HuH-7 (cell line): ENCODE results near the gene CS.

ENCODE experiments used
- DNase-seq: peaks from one replicate; pipeline ENCODE4 v3.0.0; 2011; ENCODE audit warnings: low spot score

The CS gene

GRCh38 chr12:56244494-56244893 lies 55.6 kb downstream of the CS start:
- DNase-seq, result no peak

GRCh38 chr12:56243731-56244181 lies 56.4 kb downstream of the CS start:
- no peak for DNase-seq

GRCh38 chr12:56242986-56243385 lies 57.1 kb downstream of the CS start:
- no peak for DNase-seq

GRCh38 chr12:56241424-56242303 lies 58.5 kb downstream of the CS start:
- no peak for DNase-seq

DNA sequence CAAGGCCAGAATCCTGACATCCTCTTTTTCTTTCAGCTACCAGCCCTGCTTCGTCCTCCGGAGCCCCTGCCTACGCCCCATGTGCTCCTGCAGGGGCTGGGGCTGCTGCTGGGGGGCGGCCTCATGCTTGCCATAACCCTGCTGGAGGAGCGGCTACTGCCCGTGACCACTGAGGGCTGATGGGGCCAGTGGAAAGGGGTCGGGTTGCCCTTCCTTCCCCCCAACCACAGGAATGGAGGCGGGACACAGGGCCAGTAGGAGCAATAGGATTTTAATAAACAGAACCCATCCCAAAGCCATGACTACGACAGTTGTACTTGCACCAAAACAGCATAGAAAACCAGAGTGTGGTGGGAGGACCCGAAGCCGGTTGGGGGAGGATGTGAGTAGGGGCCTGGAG lies 62.6 kb downstream of the CS start:
- DNase-seq, result no peak

- DNase-seq, result no peak
These were observed 63.1 kb downstream of the CS start for GRCh38 chr12:56236985-56237384.

GRCh38 chr12:56236091-56236490 lies 64.0 kb downstream of the CS start:
- DNase-seq, result no peak

DNA sequence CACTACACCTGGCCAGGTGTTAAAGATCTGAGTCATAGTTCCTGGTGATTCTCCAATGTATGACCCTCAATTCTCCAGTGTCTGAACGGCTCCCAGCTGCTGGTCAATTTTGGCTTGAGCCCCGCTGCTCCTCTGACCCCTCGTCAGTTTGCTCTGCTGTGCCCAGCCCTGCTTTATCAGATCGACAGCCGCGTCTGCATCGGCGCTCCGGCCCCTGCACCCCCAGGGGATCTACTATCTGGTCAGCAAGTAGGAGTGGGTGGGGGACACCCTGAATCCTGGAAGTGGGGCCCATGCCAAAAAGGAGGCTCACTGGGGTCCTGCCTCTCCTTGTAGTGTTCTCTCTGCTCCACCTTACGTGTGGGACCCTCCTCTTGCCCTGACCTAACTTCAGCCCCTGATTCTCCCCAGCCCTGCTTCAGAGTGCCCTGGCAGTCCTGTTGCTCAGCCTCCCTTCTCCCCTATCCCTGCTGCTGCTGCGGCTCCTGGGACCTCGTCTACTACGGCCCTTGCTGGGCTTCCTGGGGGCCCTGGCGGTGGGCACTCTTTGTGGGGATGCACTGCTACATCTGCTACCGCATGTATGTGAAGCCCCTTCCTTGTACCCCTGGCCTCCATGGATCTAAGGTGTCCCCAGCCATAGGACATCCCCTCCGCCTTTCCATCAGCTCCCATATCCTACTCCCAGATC lies 65.2 kb downstream of the CS start:
- no peak for DNase-seq

- DNase-seq, result no peak
These were observed 68.9 kb downstream of the CS start for GRCh38 chr12:56231184-56231582.

- peak; percentile 96 for DNase-seq
These were observed 69.5 kb downstream of the CS start for GRCh38 chr12:56230432-56231183.

GRCh38 chr12:56229916-56230431 lies 70.2 kb downstream of the CS start, which contains the start of gene SLC39A5:
Gene SLC39A5, plus strand, starts transcription at chr12:56230051. Its CDS starts 1,224 bp downstream, at chr12:56231275.
- DNase-seq, result no peak

- DNase-seq, result no peak
These were observed 71.0 kb downstream of the CS start for GRCh38 chr12:56229082-56229481.

- no peak for DNase-seq
These were observed 75.2 kb downstream of the CS start for GRCh38 chr12:56224954-56225353.

GRCh38 chr12:56224102-56224701 lies 75.9 kb downstream of the CS start, which contains the start of gene NABP2:
Gene NABP2, plus strand, starts transcription at chr12:56224342. Its CDS starts 515 bp downstream, at chr12:56224857.
- DNase-seq, result peak; percentile 100

- DNase-seq, result no peak
These were observed 76.5 kb downstream of the CS start for GRCh38 chr12:56223571-56224101.

DNA sequence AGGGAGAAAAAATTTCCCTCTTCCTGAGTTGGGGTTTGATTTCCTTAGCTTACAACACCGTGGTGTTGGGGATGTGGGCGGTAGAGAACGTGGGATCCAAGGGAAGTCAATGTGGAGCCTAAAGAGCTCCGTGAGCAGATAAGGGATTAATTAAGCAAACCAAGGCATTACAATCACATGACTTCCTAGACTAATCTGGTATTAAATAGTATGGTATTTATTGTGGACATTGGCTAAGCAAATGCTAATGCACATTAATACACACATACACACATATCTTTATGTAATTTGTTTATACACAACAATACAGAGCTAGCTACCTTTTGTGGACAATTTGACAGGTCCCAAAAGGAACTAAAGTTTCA lies 77.6 kb downstream of the CS start:
- no peak for DNase-seq

DNA sequence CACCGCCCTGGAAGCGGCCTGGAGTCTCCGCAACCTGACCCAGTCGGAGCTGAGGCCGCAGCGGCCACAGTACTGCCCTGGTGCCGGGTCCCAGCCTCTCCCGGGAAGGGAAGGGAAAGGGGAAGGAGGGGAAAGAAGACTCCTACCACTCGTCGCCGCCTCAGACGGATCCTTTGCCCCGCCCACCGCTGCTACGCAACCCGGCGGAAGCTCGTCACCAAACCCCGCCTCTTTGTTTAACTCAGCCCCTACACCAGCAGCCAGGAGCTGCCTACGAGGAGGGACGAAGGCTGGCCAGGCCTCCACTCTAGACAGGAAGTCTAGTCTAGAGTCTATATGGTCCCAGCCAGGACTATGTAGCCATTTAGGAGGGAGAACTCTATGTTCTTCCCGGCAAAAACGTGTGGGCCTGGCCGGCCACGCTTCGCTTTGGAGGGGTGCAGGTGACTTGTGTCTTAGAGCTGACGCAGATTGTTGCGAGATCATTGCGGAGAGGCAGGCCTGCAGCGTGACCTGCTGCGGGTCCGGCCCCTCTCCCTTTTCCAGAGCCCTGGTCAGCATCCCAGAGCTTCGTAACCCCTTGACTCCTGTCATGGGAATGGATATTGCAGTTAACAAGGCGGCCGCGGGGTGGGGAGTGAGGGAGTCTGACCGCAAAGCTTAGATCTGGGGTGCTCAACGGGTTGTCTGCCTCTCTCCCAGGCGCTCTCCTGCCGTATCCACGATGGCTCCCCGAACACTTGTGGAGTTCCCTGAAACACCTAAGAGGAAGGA lies 78.2 kb downstream of the CS start, which contains the start of gene RNF41:
RNF41 (minus strand) TSS at position 166 of the 774 bp plus-strand sequence. CDS start 7,875 bp downstream, outside the sequence.
- peak; percentile 98 for DNase-seq
